ENCODE results near the gene DCLRE1A.

Gene DCLRE1A

DNA sequence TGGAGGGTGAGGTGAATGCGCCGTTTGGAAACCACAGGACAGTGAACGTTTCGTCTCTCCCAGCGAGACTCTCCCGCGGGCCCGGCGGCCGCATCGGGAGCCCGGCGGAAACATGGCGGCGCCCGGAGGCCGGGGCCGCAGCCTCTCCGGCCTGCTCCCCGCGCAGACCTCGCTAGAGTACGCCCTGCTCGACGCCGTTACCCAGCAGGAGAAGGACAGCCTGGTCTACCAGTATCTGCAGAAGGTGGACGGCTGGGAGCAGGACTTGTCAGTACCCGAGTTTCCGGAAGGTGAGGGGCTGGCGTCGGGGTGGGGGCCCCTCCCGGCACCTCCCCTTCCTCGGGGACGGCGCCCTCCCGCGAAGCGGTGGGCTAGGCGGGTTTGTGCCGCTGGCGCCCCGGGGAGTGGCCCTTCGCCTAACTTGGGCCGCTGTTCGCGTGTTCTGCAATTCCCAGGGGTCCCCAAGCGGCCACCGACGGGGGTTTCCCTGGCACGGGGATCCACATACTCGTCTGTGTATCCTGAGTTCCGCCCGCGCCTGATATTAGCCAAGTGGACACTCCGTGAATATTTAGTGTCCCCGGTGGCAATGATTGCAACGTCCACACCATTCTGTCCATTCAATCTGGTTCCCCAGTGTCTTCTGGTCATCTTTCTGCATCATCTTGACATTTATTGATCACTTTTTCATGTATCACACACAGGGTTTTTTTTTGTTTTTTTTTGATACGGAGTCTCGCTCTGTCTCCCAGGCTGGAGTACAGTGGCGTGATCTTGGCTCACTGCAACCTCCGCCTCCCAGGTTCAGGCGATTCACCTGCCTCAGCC is 1.1 kb upstream of the DCLRE1A start (continued):
- TF ChIP-seq, protein P1, sequence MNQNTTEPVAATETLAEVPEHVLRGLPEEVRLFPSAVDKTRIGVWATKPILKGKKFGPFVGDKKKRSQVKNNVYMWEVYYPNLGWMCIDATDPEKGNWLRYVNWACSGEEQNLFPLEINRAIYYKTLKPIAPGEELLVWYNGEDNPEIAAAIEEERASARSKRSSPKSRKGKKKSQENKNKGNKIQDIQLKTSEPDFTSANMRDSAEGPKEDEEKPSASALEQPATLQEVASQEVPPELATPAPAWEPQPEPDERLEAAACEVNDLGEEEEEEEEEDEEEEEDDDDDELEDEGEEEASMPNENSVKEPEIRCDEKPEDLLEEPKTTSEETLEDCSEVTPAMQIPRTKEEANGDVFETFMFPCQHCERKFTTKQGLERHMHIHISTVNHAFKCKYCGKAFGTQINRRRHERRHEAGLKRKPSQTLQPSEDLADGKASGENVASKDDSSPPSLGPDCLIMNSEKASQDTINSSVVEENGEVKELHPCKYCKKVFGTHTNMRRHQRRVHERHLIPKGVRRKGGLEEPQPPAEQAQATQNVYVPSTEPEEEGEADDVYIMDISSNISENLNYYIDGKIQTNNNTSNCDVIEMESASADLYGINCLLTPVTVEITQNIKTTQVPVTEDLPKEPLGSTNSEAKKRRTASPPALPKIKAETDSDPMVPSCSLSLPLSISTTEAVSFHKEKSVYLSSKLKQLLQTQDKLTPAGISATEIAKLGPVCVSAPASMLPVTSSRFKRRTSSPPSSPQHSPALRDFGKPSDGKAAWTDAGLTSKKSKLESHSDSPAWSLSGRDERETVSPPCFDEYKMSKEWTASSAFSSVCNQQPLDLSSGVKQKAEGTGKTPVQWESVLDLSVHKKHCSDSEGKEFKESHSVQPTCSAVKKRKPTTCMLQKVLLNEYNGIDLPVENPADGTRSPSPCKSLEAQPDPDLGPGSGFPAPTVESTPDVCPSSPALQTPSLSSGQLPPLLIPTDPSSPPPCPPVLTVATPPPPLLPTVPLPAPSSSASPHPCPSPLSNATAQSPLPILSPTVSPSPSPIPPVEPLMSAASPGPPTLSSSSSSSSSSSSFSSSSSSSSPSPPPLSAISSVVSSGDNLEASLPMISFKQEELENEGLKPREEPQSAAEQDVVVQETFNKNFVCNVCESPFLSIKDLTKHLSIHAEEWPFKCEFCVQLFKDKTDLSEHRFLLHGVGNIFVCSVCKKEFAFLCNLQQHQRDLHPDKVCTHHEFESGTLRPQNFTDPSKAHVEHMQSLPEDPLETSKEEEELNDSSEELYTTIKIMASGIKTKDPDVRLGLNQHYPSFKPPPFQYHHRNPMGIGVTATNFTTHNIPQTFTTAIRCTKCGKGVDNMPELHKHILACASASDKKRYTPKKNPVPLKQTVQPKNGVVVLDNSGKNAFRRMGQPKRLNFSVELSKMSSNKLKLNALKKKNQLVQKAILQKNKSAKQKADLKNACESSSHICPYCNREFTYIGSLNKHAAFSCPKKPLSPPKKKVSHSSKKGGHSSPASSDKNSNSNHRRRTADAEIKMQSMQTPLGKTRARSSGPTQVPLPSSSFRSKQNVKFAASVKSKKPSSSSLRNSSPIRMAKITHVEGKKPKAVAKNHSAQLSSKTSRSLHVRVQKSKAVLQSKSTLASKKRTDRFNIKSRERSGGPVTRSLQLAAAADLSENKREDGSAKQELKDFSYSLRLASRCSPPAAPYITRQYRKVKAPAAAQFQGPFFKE (tag by site-specific recombination; IDR thresholded peaks at IDR 0.05; ENCODE audit: borderline replicate concordance) = no peak
- no peak for TF ChIP-seq ZNF175 (tag by site-specific recombination; IDR thresholded peaks at IDR 0.05)
- TF ChIP-seq, protein P2, sequence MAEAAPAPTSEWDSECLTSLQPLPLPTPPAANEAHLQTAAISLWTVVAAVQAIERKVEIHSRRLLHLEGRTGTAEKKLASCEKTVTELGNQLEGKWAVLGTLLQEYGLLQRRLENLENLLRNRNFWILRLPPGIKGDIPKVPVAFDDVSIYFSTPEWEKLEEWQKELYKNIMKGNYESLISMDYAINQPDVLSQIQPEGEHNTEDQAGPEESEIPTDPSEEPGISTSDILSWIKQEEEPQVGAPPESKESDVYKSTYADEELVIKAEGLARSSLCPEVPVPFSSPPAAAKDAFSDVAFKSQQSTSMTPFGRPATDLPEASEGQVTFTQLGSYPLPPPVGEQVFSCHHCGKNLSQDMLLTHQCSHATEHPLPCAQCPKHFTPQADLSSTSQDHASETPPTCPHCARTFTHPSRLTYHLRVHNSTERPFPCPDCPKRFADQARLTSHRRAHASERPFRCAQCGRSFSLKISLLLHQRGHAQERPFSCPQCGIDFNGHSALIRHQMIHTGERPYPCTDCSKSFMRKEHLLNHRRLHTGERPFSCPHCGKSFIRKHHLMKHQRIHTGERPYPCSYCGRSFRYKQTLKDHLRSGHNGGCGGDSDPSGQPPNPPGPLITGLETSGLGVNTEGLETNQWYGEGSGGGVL (tag by site-specific recombination; IDR thresholded peaks at IDR 0.05) = peak; percentile 59
- no peak for TF ChIP-seq ZNF707 (tag by site-specific recombination; IDR thresholded peaks at IDR 0.05)
- TF ChIP-seq KLF9 (tag by site-specific recombination; IDR thresholded peaks at IDR 0.05; ENCODE audit: low read depth) = peak; percentile 57; the same call in 1 of the 2 replicates
- no peak for TF ChIP-seq OVOL3 (tag by site-specific recombination; IDR thresholded peaks at IDR 0.05)
- no peak for TF ChIP-seq OSR2 (tag by site-specific recombination; IDR thresholded peaks at IDR 0.05)
- TF ChIP-seq, protein P3, sequence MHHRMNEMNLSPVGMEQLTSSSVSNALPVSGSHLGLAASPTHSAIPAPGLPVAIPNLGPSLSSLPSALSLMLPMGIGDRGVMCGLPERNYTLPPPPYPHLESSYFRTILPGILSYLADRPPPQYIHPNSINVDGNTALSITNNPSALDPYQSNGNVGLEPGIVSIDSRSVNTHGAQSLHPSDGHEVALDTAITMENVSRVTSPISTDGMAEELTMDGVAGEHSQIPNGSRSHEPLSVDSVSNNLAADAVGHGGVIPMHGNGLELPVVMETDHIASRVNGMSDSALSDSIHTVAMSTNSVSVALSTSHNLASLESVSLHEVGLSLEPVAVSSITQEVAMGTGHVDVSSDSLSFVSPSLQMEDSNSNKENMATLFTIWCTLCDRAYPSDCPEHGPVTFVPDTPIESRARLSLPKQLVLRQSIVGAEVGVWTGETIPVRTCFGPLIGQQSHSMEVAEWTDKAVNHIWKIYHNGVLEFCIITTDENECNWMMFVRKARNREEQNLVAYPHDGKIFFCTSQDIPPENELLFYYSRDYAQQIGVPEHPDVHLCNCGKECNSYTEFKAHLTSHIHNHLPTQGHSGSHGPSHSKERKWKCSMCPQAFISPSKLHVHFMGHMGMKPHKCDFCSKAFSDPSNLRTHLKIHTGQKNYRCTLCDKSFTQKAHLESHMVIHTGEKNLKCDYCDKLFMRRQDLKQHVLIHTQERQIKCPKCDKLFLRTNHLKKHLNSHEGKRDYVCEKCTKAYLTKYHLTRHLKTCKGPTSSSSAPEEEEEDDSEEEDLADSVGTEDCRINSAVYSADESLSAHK (tag by site-specific recombination; IDR thresholded peaks at IDR 0.05) = no peak
- peak; percentile 87 for TF ChIP-seq ZNF423 (tag by site-specific recombination; IDR thresholded peaks at IDR 0.05)
- TF ChIP-seq ZNF2 (tag by site-specific recombination; IDR thresholded peaks at IDR 0.05) = 0 out of 2 replicates have a peak, but pooled peaks have one; percentile 45
- TF ChIP-seq ZNF266 (tag by site-specific recombination; IDR thresholded peaks at IDR 0.05; ENCODE audit: low read depth) = no peak
- no peak for TF ChIP-seq ZNF354C (tag by site-specific recombination; IDR thresholded peaks at IDR 0.05; ENCODE audit: borderline replicate concordance, low read depth)
- TF ChIP-seq, protein P4, sequence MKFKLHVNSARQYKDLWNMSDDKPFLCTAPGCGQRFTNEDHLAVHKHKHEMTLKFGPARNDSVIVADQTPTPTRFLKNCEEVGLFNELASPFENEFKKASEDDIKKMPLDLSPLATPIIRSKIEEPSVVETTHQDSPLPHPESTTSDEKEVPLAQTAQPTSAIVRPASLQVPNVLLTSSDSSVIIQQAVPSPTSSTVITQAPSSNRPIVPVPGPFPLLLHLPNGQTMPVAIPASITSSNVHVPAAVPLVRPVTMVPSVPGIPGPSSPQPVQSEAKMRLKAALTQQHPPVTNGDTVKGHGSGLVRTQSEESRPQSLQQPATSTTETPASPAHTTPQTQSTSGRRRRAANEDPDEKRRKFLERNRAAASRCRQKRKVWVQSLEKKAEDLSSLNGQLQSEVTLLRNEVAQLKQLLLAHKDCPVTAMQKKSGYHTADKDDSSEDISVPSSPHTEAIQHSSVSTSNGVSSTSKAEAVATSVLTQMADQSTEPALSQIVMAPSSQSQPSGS (tag by site-specific recombination; IDR thresholded peaks at IDR 0.05; ENCODE audit: low read depth) = no peak
- no peak for TF ChIP-seq ZNF138 (tag by site-specific recombination; IDR thresholded peaks at IDR 0.05; ENCODE audit: borderline replicate concordance)
- TF ChIP-seq ZBTB1 (tag by site-specific recombination; IDR thresholded peaks at IDR 0.05) = no peak; the same call in 1 of the 2 replicates
- TF ChIP-seq, protein P5, sequence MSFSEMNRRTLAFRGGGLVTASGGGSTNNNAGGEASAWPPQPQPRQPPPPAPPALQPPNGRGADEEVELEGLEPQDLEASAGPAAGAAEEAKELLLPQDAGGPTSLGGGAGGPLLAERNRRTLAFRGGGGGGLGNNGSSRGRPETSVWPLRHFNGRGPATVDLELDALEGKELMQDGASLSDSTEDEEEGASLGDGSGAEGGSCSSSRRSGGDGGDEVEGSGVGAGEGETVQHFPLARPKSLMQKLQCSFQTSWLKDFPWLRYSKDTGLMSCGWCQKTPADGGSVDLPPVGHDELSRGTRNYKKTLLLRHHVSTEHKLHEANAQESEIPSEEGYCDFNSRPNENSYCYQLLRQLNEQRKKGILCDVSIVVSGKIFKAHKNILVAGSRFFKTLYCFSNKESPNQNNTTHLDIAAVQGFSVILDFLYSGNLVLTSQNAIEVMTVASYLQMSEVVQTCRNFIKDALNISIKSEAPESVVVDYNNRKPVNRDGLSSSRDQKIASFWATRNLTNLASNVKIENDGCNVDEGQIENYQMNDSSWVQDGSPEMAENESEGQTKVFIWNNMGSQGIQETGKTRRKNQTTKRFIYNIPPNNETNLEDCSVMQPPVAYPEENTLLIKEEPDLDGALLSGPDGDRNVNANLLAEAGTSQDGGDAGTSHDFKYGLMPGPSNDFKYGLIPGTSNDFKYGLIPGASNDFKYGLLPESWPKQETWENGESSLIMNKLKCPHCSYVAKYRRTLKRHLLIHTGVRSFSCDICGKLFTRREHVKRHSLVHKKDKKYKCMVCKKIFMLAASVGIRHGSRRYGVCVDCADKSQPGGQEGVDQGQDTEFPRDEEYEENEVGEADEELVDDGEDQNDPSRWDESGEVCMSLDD (tag by site-specific recombination; IDR thresholded peaks at IDR 0.05) = peak; percentile 88
- TF ChIP-seq ZNF747 (tag by site-specific recombination; IDR thresholded peaks at IDR 0.05) = no peak
- TF ChIP-seq, protein P6, sequence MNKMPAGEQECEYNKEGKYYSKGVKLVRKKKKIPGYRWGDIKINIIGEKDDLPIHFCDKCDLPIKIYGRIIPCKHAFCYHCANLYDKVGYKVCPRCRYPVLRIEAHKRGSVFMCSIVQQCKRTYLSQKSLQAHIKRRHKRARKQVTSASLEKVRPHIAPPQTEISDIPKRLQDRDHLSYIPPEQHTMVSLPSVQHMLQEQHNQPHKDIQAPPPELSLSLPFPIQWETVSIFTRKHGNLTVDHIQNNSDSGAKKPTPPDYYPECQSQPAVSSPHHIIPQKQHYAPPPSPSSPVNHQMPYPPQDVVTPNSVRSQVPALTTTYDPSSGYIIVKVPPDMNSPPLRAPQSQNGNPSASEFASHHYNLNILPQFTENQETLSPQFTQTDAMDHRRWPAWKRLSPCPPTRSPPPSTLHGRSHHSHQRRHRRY (tag by site-specific recombination; IDR thresholded peaks at IDR 0.05) = no peak
- TF ChIP-seq TCF7L2 (IDR thresholded peaks at IDR 0.05; ENCODE audit: borderline replicate concordance, low read depth, low read length) = no peak
- peak; percentile 69 for TF ChIP-seq KLF8 (tag by site-specific recombination; IDR thresholded peaks at IDR 0.05)
- TF ChIP-seq ZNF391 (tag by site-specific recombination; IDR thresholded peaks at IDR 0.05; ENCODE audit: borderline replicate concordance, low read depth) = 0 out of 2 replicates have a peak, but pooled peaks have one; percentile 26
- peak; percentile 76; the same call in 1 of the 2 replicates for TF ChIP-seq ZNF239 (tag by site-specific recombination; IDR thresholded peaks at IDR 0.05)
- no peak for TF ChIP-seq ZNF624 (tag by site-specific recombination; IDR thresholded peaks at IDR 0.05)
